ENCODE measurements around the gene USP5.
A peak's percentile ranks its signal among the peaks of the same experiment; 100 is the strongest.
"Not testable (repeated sequence)": the region's sequence is repeated elsewhere in the genome, so short reads cannot be mapped to it uniquely, and the experiment has no call there.

The USP5 gene

GRCh38 chr12:6872073-6873048 is 20.4 kb downstream of the USP5 start:
- in situ Hi-C loops (cut with HindIII; ENCODE audit: low pct_ligation_motif_present, low pct_unique_long_range_greater_than_20kb, low sequenced_read_pairs): no loop called here
- peak; percentile 88 for DNase-seq

GRCh38 chr12:6873094-6874014 is 21.4 kb downstream of the USP5 start, which contains the start of gene SPSB2:
SPSB2 (minus strand) TSS chr12:6873303; CDS start chr12:6872901, 402 bp downstream.
- in situ Hi-C loops (cut with HindIII; ENCODE audit: low pct_ligation_motif_present, low pct_unique_long_range_greater_than_20kb, low sequenced_read_pairs): no loop called here
- DNase-seq: peak; percentile 100

GRCh38 chr12:6874015-6874368 is 22.0 kb downstream of the USP5 start:
- DNase-seq; in situ Hi-C loops (cut with HindIII; ENCODE audit: low pct_ligation_motif_present, low pct_unique_long_range_greater_than_20kb, low sequenced_read_pairs): not testable (repeated sequence)

GRCh38 chr12:6879824-6880223 is 27.9 kb downstream of the USP5 start:
- in situ Hi-C loops (cut with HindIII; ENCODE audit: low pct_ligation_motif_present, low pct_unique_long_range_greater_than_20kb, low sequenced_read_pairs); DNase-seq: not testable (repeated sequence)

GRCh38 chr12:6883252-6883651 is 31.3 kb downstream of the USP5 start:
- no peak for DNase-seq
- in situ Hi-C loops (cut with HindIII; ENCODE audit: low pct_ligation_motif_present, low pct_unique_long_range_greater_than_20kb, low sequenced_read_pairs): no loop called here

- in situ Hi-C loops (cut with HindIII; ENCODE audit: low pct_ligation_motif_present, low pct_unique_long_range_greater_than_20kb, low sequenced_read_pairs): no loop called here
- no peak for DNase-seq
These were observed 31.7 kb downstream of the USP5 start for GRCh38 chr12:6883683-6884082.

- in situ Hi-C loops (cut with HindIII; ENCODE audit: low pct_ligation_motif_present, low pct_unique_long_range_greater_than_20kb, low sequenced_read_pairs): no loop called here
- no peak for DNase-seq
These were observed 32.6 kb downstream of the USP5 start for GRCh38 chr12:6884539-6884938.

- DNase-seq; in situ Hi-C loops (cut with HindIII; ENCODE audit: low pct_ligation_motif_present, low pct_unique_long_range_greater_than_20kb, low sequenced_read_pairs): not testable (repeated sequence)
These were observed 34.5 kb downstream of the USP5 start for GRCh38 chr12:6886206-6886999.

GRCh38 chr12:6887460-6887859 is 35.5 kb downstream of the USP5 start:
- DNase-seq: no peak
- in situ Hi-C loops (cut with HindIII; ENCODE audit: low pct_ligation_motif_present, low pct_unique_long_range_greater_than_20kb, low sequenced_read_pairs): no loop called here

- no peak for DNase-seq
- in situ Hi-C loops (cut with HindIII; ENCODE audit: low pct_ligation_motif_present, low pct_unique_long_range_greater_than_20kb, low sequenced_read_pairs): no loop called here
These were observed 36.4 kb downstream of the USP5 start for GRCh38 chr12:6888360-6888759.

- DNase-seq; in situ Hi-C loops (cut with HindIII; ENCODE audit: low pct_ligation_motif_present, low pct_unique_long_range_greater_than_20kb, low sequenced_read_pairs): not testable (repeated sequence)
These were observed 36.8 kb downstream of the USP5 start for GRCh38 chr12:6888794-6889193.

GRCh38 chr12:6889775-6890573 is 38.0 kb downstream of the USP5 start:
- DNase-seq; in situ Hi-C loops (cut with HindIII; ENCODE audit: low pct_ligation_motif_present, low pct_unique_long_range_greater_than_20kb, low sequenced_read_pairs): not testable (repeated sequence)

- in situ Hi-C loops (cut with HindIII; ENCODE audit: low pct_ligation_motif_present, low pct_unique_long_range_greater_than_20kb, low sequenced_read_pairs): no loop called here
- DNase-seq: peak; percentile 99
These were observed 39.1 kb downstream of the USP5 start for GRCh38 chr12:6890789-6891645.

- in situ Hi-C loops (cut with HindIII; ENCODE audit: low pct_ligation_motif_present, low pct_unique_long_range_greater_than_20kb, low sequenced_read_pairs): no loop called here
These were observed 39.7 kb downstream of the USP5 start for GRCh38 chr12:6891646-6892001.

GRCh38 chr12:6892683-6893082 is 40.7 kb downstream of the USP5 start:
- DNase-seq; in situ Hi-C loops (cut with HindIII; ENCODE audit: low pct_ligation_motif_present, low pct_unique_long_range_greater_than_20kb, low sequenced_read_pairs): not testable (repeated sequence)

More at GRCh38 chr12:6891646-6892001, 39.7 kb downstream of the USP5 start:
- DNase-seq: no peak

- in situ Hi-C loops (cut with HindIII; ENCODE audit: low pct_ligation_motif_present, low pct_unique_long_range_greater_than_20kb, low sequenced_read_pairs): no loop called here
- DNase-seq: no peak
These were observed 42.4 kb downstream of the USP5 start for GRCh38 chr12:6894321-6894720.
